Measurements from ENCODE around the gene EXOC3. TPM values are rescaled to one million over a fixed set of nuclear protein-coding genes. Genes with fewer than 3 reads are reported as not detected.

The EXOC3 gene
- 10 to 100 TPM; 49.8 to 63.7 (median 53.3) TPM for total RNA-seq

- no peaks in the 10 kb centered on the region for H3K27me3 ChIP-seq
- no peaks in the 10 kb centered on the region for H3K36me3 ChIP-seq
- peak within 1 kb of the TSS; percentile 85 to 99 (median 95) for H3K4me3 ChIP-seq
- intact Hi-C loops (cut with DNase I; ENCODE audit: low total_unique reads) = no loop called here
- H3K9me3 ChIP-seq = no peaks in the 10 kb centered on the region
- peaks cover 0 to 6% of the 10 kb centered on the region in 2 donors for H3K4me1 ChIP-seq
- TF ChIP-seq POLR2AphosphoS5 (IDR thresholded peaks at IDR 0.05) (peak; percentile 62 to 77 (median 65)), POLR2A (IDR thresholded peaks at IDR 0.05) (peak; percentile 44), CTCF (IDR thresholded peaks at IDR 0.05) (no peak)
- peak in 1 of 2 donors; percentile 45 for DNase-seq (ENCODE audit: low spot score in 2 of 2)
- peak within 1 kb of the TSS; percentile 79 to 95 for H3K27ac ChIP-seq
Observed at GRCh38 chr5:442335-443238, at the start of gene EXOC3. Gene EXOC3 (plus strand): TSS chr5:443176. CDS start chr5:446206, 3,030 bp downstream.

- Histone ChIP-seq H3K27me3 (no peaks in the 10 kb centered on the region), H3K9me3 (no peaks in the 10 kb centered on the region), H3K4me3 (no peak overlapping the region), H3K36me3 (no peaks in the 10 kb centered on the region), H3K4me1 (no peaks in the 10 kb centered on the region), H3K27ac (no peak overlapping the region)
- DNase-seq (ENCODE audit: low spot score in 2 of 2) = peak in 1 of 2 donors; percentile 7
- intact Hi-C loops (cut with DNase I; ENCODE audit: low total_unique reads) = no loop called here
- TF ChIP-seq POLR2A (IDR thresholded peaks at IDR 0.05) (no peak), POLR2AphosphoS5 (IDR thresholded peaks at IDR 0.05) (no peak), CTCF (IDR thresholded peaks at IDR 0.05) (no peak)
Observed at GRCh38 chr5:393846-394275, 49.1 kb upstream of the EXOC3 start.

- no peak overlapping the region for H3K27ac ChIP-seq
- TF ChIP-seq CTCF (IDR thresholded peaks at IDR 0.05) = no peak
- no peak for TF ChIP-seq POLR2AphosphoS5 (IDR thresholded peaks at IDR 0.05)
- TF ChIP-seq POLR2A (IDR thresholded peaks at IDR 0.05) = no peak
- intact Hi-C loops (cut with DNase I; ENCODE audit: low total_unique reads) = no loop called here
- no peaks in the 10 kb centered on the region for H3K4me1 ChIP-seq
- DNase-seq (ENCODE audit: low spot score in 2 of 2) = no peak
- no peaks in the 10 kb centered on the region for H3K36me3 ChIP-seq
- H3K9me3 ChIP-seq = no peaks in the 10 kb centered on the region
- H3K27me3 ChIP-seq = no peaks in the 10 kb centered on the region
- H3K4me3 ChIP-seq = no peak overlapping the region
Observed at GRCh38 chr5:394671-395155, 48.3 kb upstream of the EXOC3 start.

GRCh38 chr5:395156-395920, 47.6 kb upstream of the EXOC3 start:
- H3K9me3 ChIP-seq = no peaks in the 10 kb centered on the region
- H3K4me3 ChIP-seq = no peak overlapping the region
- H3K27me3 ChIP-seq = no peaks in the 10 kb centered on the region
- no peaks in the 10 kb centered on the region for H3K4me1 ChIP-seq
- no peak for DNase-seq (ENCODE audit: low spot score in 2 of 2)
- H3K27ac ChIP-seq = no peak overlapping the region
- no peaks in the 10 kb centered on the region for H3K36me3 ChIP-seq
- no peak for TF ChIP-seq POLR2A (IDR thresholded peaks at IDR 0.05)
- intact Hi-C loops (cut with DNase I; ENCODE audit: low total_unique reads) = no loop called here

- peaks cover 0 to 3% of the 10 kb centered on the region in 2 donors for H3K27me3 ChIP-seq
- H3K4me3 ChIP-seq = no peak overlapping the region
- H3K4me1 ChIP-seq = no peaks in the 10 kb centered on the region
- no peaks in the 10 kb centered on the region for H3K36me3 ChIP-seq
- H3K9me3 ChIP-seq = no peaks in the 10 kb centered on the region
- DNase-seq (ENCODE audit: low spot score in 2 of 2) = no peak
- TF ChIP-seq POLR2AphosphoS5 (IDR thresholded peaks at IDR 0.05) (no peak), POLR2A (IDR thresholded peaks at IDR 0.05) (no peak), CTCF (IDR thresholded peaks at IDR 0.05) (no peak)
- H3K27ac ChIP-seq = no peak overlapping the region
- intact Hi-C loops (cut with DNase I; ENCODE audit: low total_unique reads) = no loop called here
Observed at GRCh38 chr5:395921-396530, 47.0 kb upstream of the EXOC3 start.

Data from breast epithelium (tissue), 4 donors.